HEK293 (cell line): ENCODE measurements around the gene CDKN2A.

Experiments used
- CTCF ChIA-PET: fragments of 350-600 bp; formaldehyde crosslinking; extraction: SDS; loops from one replicate; lab custom pipeline; 2021; ENCODE audit warnings: antibody characterized with exemption; lab: Yijun Ruan, JAX
- POLR2A ChIA-PET: fragments of 300-600 bp; formaldehyde crosslinking; extraction: SDS; loops from one replicate; lab custom pipeline; 2020; ENCODE audit warnings: antibody characterized with exemption, inconsistent platforms; lab: Yijun Ruan, JAX
- H3K27ac ChIP-seq: fragments of 200-500 bp; sonication (Bioruptor generic); 2 replicates; pipeline ENCODE4 v1.5.1; 2014; ENCODE audit warnings: low read depth, low read length, control low read depth, inconsistent platforms; ENCODE audit errors: extremely low read depth
- H3K36me3 ChIP-seq, 2 experiments: fragments of 200-500 bp in 1 of 2; sonication (Bioruptor generic) in 1 of 2; 1 replicate in 1 of 2; 2 replicates in 1 of 2; pipeline ENCODE4 v1.5.1; 2014 to 2017; ENCODE audit warnings: inconsistent platforms in 2 of 2, low read length in 2 of 2; ENCODE audit not compliant: control insufficient read depth in 2 of 2, insufficient read depth in 1 of 2
- H3K4me1 ChIP-seq: fragments of 200-500 bp; sonication (Bioruptor generic); 2 replicates; pipeline ENCODE4 v1.5.1; 2014; ENCODE audit warnings: mild to moderate bottlenecking, low read length, inconsistent platforms; ENCODE audit not compliant: control insufficient read depth, insufficient read depth
- H3K4me3 ChIP-seq: 2 replicates; pipeline ENCODE4 v1.5.1; 2011; ENCODE audit warnings: low read depth, mild to moderate bottlenecking, control low read depth, low read length, moderate library complexity
- H3K9me3 ChIP-seq: fragments of 200-500 bp; sonication (Bioruptor generic); 2 replicates; pipeline ENCODE4 v1.5.1; 2014; ENCODE audit warnings: low read depth, low read length, inconsistent platforms; ENCODE audit not compliant: control insufficient read depth, insufficient read depth
- BCL11B ChIP-seq: fragments of 450-650 bp; formaldehyde crosslinking; IDR thresholded peaks from 2 replicates; pipeline ENCODE4 v1.5.1; 2016; ENCODE audit warnings: low read depth, missing biosample characterization, missing genetic modification characterization
- MEIS1 ChIP-seq: sonication (generic); formaldehyde crosslinking; IDR thresholded peaks from 2 replicates; pipeline ENCODE4 v1.8.1; 2022; ENCODE audit warnings: missing genetic modification reagents, mild to moderate bottlenecking, borderline replicate concordance
- SALL2 ChIP-seq: fragments of 450-650 bp; formaldehyde crosslinking; IDR thresholded peaks from 2 replicates; pipeline ENCODE4 v1.5.0; 2017; ENCODE audit warnings: missing biosample characterization, mild to moderate bottlenecking, missing genetic modification characterization, borderline replicate concordance
- TRIM28 ChIP-seq: IDR thresholded peaks from 2 replicates; pipeline ENCODE4 v1.6.1; 2011; ENCODE audit warnings: low read length, control low read depth, borderline replicate concordance
- ZNF10 ChIP-seq: fragments of 450-650 bp; formaldehyde crosslinking; IDR thresholded peaks from 2 replicates; pipeline ENCODE4 v1.5.1; 2017; ENCODE audit warnings: missing biosample characterization, missing genetic modification characterization
- ZNF114 ChIP-seq: fragments of 450-650 bp; formaldehyde crosslinking; IDR thresholded peaks from 2 replicates; pipeline ENCODE4 v1.5.0; 2017; ENCODE audit warnings: missing biosample characterization, missing genetic modification characterization
- ZNF132 ChIP-seq: fragments of 450-650 bp; formaldehyde crosslinking; IDR thresholded peaks from 2 replicates; pipeline ENCODE4 v1.5.1; 2017; ENCODE audit warnings: missing biosample characterization, missing genetic modification characterization, borderline replicate concordance
- ZNF16 ChIP-seq: fragments of 450-650 bp; formaldehyde crosslinking; IDR thresholded peaks from 2 replicates; pipeline ENCODE4 v1.5.1; 2016; ENCODE audit warnings: low read depth, missing biosample characterization, missing genetic modification characterization
- ZNF23 ChIP-seq: fragments of 450-650 bp; formaldehyde crosslinking; IDR thresholded peaks from 2 replicates; pipeline ENCODE4 v1.5.1; 2016; ENCODE audit warnings: missing biosample characterization, missing genetic modification characterization, borderline replicate concordance
- ZNF37A ChIP-seq: fragments of 450-650 bp; IDR thresholded peaks from 2 replicates; pipeline ENCODE4 v1.5.1; 2018; ENCODE audit warnings: missing biosample characterization, missing genetic modification characterization
- ZNF530 ChIP-seq: fragments of 450-650 bp; formaldehyde crosslinking; IDR thresholded peaks from 2 replicates; pipeline ENCODE4 v1.5.1; 2016; ENCODE audit warnings: low read depth, missing biosample characterization, missing genetic modification characterization
- ZNF555 ChIP-seq: fragments of 450-650 bp; formaldehyde crosslinking; conservative IDR thresholded peaks from 2 replicates; pipeline ENCODE4 v1.5.1; 2017; ENCODE audit warnings: missing biosample characterization, mild to moderate bottlenecking, missing genetic modification characterization, inconsistent platforms
- ZNF571 ChIP-seq: fragments of 450-650 bp; formaldehyde crosslinking; IDR thresholded peaks from 2 replicates; pipeline ENCODE4 v1.5.0; 2017; ENCODE audit warnings: missing biosample characterization, missing genetic modification characterization
- ZNF776 ChIP-seq: fragments of 450-650 bp; formaldehyde crosslinking; IDR thresholded peaks from 2 replicates; pipeline ENCODE4 v1.5.0; 2017; ENCODE audit warnings: missing biosample characterization, missing genetic modification characterization, borderline replicate concordance
- TF ChIP-seq, protein P1 (sequence below): fragments of 450-650 bp; formaldehyde crosslinking; IDR thresholded peaks from 2 replicates; pipeline ENCODE4 v1.5.1; 2016; ENCODE audit warnings: missing biosample characterization, missing genetic modification characterization
- TF ChIP-seq, protein P2 (sequence below): IDR thresholded peaks from 2 replicates; pipeline ENCODE4 v1.6.1; 2011; ENCODE audit warnings: mild to moderate bottlenecking, low read depth, low read length, borderline replicate concordance
- TF ChIP-seq, protein P3 (sequence below): fragments of 450-650 bp; formaldehyde crosslinking; IDR thresholded peaks from 2 replicates; pipeline ENCODE4 v1.5.1; 2016; ENCODE audit warnings: missing biosample characterization, missing genetic modification characterization
- TF ChIP-seq, protein P4 (sequence below): fragments of 450-650 bp; formaldehyde crosslinking; IDR thresholded peaks from 2 replicates; pipeline ENCODE4 v1.5.1; 2016; ENCODE audit warnings: missing biosample characterization, missing genetic modification characterization, low read depth
- TF ChIP-seq, protein P5 (sequence below): fragments of 450-650 bp; formaldehyde crosslinking; IDR thresholded peaks from 2 replicates; pipeline ENCODE4 v1.5.1; 2016; ENCODE audit warnings: missing biosample characterization, missing genetic modification characterization

CDKN2A gene

DNA sequence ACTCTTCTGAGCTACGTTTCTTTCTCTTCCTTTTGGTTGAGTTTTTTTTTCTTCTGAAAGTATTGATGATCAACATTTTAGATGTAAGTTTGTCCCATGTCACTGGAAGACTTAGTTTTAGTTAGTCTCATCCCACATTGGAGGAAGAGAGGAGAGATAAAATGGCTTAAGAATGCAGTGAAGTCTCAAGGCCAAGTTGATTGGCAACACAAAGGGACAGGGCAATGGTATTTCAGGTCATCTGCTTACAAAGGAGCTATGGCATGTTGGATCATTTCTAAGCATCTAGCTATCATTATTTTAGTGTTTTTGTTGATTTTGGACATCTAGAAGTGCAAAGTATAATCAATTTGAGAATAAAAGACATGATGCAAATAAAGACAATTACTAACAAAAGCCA lies 58.6 kb downstream of the CDKN2A start:
- no peaks in the 10 kb centered on the region for H3K9me3 ChIP-seq
- H3K4me1 ChIP-seq = 0 out of 2 replicates have a peak, but pooled peaks cover 3% of the 10 kb centered on the region
- CTCF ChIA-PET = interaction anchor here (0.5 kb wide), 1 partner anchor 297 kb away, joined by 3 read pairs; no protein-coding TSS in a partner anchor
- H3K36me3 ChIP-seq = no peaks in the 10 kb centered on the region
- no peak for TF ChIP-seq ZNF571
- TF ChIP-seq ZNF16 (tag by site-specific recombination) = no peak
- no peak for TF ChIP-seq ZNF776 (tag by site-specific recombination)
- TF ChIP-seq, protein P1, sequence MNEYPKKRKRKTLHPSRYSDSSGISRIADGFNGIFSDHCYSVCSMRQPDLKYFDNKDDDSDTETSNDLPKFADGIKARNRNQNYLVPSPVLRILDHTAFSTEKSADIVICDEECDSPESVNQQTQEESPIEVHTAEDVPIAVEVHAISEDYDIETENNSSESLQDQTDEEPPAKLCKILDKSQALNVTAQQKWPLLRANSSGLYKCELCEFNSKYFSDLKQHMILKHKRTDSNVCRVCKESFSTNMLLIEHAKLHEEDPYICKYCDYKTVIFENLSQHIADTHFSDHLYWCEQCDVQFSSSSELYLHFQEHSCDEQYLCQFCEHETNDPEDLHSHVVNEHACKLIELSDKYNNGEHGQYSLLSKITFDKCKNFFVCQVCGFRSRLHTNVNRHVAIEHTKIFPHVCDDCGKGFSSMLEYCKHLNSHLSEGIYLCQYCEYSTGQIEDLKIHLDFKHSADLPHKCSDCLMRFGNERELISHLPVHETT (tag by site-specific recombination) = no peak
- TF ChIP-seq ZNF132 = no peak
- no peak for TF ChIP-seq MEIS1 (CRISPR knock-in tag)
- no peak for TF ChIP-seq ZNF114 (tag by site-specific recombination)
- TF ChIP-seq ZNF37A = no peak
- TF ChIP-seq, protein P2, sequence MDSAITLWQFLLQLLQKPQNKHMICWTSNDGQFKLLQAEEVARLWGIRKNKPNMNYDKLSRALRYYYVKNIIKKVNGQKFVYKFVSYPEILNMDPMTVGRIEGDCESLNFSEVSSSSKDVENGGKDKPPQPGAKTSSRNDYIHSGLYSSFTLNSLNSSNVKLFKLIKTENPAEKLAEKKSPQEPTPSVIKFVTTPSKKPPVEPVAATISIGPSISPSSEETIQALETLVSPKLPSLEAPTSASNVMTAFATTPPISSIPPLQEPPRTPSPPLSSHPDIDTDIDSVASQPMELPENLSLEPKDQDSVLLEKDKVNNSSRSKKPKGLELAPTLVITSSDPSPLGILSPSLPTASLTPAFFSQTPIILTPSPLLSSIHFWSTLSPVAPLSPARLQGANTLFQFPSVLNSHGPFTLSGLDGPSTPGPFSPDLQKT = no peak
- TF ChIP-seq, protein P3, sequence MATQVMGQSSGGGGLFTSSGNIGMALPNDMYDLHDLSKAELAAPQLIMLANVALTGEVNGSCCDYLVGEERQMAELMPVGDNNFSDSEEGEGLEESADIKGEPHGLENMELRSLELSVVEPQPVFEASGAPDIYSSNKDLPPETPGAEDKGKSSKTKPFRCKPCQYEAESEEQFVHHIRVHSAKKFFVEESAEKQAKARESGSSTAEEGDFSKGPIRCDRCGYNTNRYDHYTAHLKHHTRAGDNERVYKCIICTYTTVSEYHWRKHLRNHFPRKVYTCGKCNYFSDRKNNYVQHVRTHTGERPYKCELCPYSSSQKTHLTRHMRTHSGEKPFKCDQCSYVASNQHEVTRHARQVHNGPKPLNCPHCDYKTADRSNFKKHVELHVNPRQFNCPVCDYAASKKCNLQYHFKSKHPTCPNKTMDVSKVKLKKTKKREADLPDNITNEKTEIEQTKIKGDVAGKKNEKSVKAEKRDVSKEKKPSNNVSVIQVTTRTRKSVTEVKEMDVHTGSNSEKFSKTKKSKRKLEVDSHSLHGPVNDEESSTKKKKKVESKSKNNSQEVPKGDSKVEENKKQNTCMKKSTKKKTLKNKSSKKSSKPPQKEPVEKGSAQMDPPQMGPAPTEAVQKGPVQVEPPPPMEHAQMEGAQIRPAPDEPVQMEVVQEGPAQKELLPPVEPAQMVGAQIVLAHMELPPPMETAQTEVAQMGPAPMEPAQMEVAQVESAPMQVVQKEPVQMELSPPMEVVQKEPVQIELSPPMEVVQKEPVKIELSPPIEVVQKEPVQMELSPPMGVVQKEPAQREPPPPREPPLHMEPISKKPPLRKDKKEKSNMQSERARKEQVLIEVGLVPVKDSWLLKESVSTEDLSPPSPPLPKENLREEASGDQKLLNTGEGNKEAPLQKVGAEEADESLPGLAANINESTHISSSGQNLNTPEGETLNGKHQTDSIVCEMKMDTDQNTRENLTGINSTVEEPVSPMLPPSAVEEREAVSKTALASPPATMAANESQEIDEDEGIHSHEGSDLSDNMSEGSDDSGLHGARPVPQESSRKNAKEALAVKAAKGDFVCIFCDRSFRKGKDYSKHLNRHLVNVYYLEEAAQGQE (tag by site-specific recombination) = no peak
- TF ChIP-seq, protein P4, sequence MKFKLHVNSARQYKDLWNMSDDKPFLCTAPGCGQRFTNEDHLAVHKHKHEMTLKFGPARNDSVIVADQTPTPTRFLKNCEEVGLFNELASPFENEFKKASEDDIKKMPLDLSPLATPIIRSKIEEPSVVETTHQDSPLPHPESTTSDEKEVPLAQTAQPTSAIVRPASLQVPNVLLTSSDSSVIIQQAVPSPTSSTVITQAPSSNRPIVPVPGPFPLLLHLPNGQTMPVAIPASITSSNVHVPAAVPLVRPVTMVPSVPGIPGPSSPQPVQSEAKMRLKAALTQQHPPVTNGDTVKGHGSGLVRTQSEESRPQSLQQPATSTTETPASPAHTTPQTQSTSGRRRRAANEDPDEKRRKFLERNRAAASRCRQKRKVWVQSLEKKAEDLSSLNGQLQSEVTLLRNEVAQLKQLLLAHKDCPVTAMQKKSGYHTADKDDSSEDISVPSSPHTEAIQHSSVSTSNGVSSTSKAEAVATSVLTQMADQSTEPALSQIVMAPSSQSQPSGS (tag by site-specific recombination) = no peak
- no peak for TF ChIP-seq BCL11B (tag by site-specific recombination)
- TF ChIP-seq ZNF10 = no peak
- no peak for TF ChIP-seq TRIM28
- TF ChIP-seq SALL2 (tag by site-specific recombination) = no peak
- no peak for TF ChIP-seq ZNF23
- no peak for TF ChIP-seq ZNF555 (tag by site-specific recombination)
- TF ChIP-seq, protein P5, sequence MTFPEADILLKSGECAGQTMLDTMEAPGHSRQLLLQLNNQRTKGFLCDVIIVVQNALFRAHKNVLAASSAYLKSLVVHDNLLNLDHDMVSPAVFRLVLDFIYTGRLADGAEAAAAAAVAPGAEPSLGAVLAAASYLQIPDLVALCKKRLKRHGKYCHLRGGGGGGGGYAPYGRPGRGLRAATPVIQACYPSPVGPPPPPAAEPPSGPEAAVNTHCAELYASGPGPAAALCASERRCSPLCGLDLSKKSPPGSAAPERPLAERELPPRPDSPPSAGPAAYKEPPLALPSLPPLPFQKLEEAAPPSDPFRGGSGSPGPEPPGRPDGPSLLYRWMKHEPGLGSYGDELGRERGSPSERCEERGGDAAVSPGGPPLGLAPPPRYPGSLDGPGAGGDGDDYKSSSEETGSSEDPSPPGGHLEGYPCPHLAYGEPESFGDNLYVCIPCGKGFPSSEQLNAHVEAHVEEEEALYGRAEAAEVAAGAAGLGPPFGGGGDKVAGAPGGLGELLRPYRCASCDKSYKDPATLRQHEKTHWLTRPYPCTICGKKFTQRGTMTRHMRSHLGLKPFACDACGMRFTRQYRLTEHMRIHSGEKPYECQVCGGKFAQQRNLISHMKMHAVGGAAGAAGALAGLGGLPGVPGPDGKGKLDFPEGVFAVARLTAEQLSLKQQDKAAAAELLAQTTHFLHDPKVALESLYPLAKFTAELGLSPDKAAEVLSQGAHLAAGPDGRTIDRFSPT (tag by site-specific recombination) = no peak
- no peak for TF ChIP-seq ZNF530 (tag by site-specific recombination)
- H3K4me3 ChIP-seq = no peak overlapping the region
- POLR2A ChIA-PET = no interaction called here
- no peak overlapping the region for H3K27ac ChIP-seq
